Neural cell (in vitro differentiated cells): ENCODE measurements around the gene PAGE1. TPM values are rescaled to one million over a fixed set of nuclear protein-coding genes. Genes with fewer than 3 reads are reported as not detected.

Experiments used
- H2AFZ ChIP-seq: fragments of 200-600, 300-800 bp; sonication (generic), shearing (Covaris generic); 2 replicates; pipeline ENCODE4 v1.6.0; 2014; ENCODE audit warnings: low read depth, mild to moderate bottlenecking, antibody characterized with exemption, low read length, moderate library complexity
- H3F3A ChIP-seq: fragments of 200-600 bp; shearing (Covaris generic); 2 replicates; pipeline ENCODE4 v1.6.1; 2016; ENCODE audit warnings: mild to moderate bottlenecking, moderate library complexity, mixed read lengths, antibody characterized with exemption, low read length; ENCODE audit not compliant: insufficient read depth, poor library complexity, severe bottlenecking
- H3K27ac ChIP-seq: fragments of 200-600, 300-800 bp; sonication (generic), shearing (Covaris generic); 2 replicates; pipeline ENCODE4 v1.5.1; 2014; ENCODE audit warnings: mild to moderate bottlenecking, low read length, moderate library complexity
- H3K27me3 ChIP-seq: fragments of 300-800, 200-600 bp; sonication (generic), shearing (Covaris generic); 2 replicates; pipeline ENCODE4 v1.6.0; 2014; ENCODE audit warnings: mild to moderate bottlenecking, low read depth, low read length, moderate library complexity; ENCODE audit not compliant: insufficient read depth
- H3K36me3 ChIP-seq: fragments of 300-800, 200-600 bp; sonication (generic), shearing (Covaris generic); 2 replicates; pipeline ENCODE4 v1.5.1; 2014; ENCODE audit warnings: mild to moderate bottlenecking, antibody characterized with exemption, low read length, moderate library complexity; ENCODE audit not compliant: insufficient read depth
- H3K4me2 ChIP-seq: fragments of 300-800, 200-600 bp; sonication (generic), shearing (Covaris generic); 2 replicates; pipeline ENCODE4 v1.6.0; 2014; ENCODE audit warnings: mild to moderate bottlenecking, low read length
- H3K4me3 ChIP-seq: fragments of 300-800, 200-600 bp; sonication (generic), shearing (Covaris generic); 2 replicates; pipeline ENCODE4 v1.5.1; 2014; ENCODE audit warnings: mild to moderate bottlenecking, low read length, moderate library complexity
- H3K79me2 ChIP-seq: fragments of 200-600 bp; shearing (Covaris generic); replicated peaks from 2 replicates; pipeline ENCODE4 v1.6.0; 2014; ENCODE audit warnings: mild to moderate bottlenecking, low read length, moderate library complexity; ENCODE audit not compliant: insufficient read depth
- H3K9ac ChIP-seq: fragments of 300-800, 200-600 bp; sonication (generic), shearing (Covaris generic); 2 replicates; pipeline ENCODE4 v1.6.1; 2016; ENCODE audit warnings: mild to moderate bottlenecking, low read length, mixed read lengths
- H3K9me2 ChIP-seq: fragments of 200-600 bp; shearing (Covaris generic); 2 replicates; pipeline ENCODE4 v1.6.1; 2016; ENCODE audit warnings: mild to moderate bottlenecking, low read length, mixed read lengths; ENCODE audit not compliant: insufficient read depth
- H3K9me3 ChIP-seq: fragments of 200-600, 300-800 bp; sonication (generic), shearing (Covaris generic); 2 replicates; pipeline ENCODE4 v1.6.1; 2016; ENCODE audit warnings: mild to moderate bottlenecking, mixed run types, low read length, moderate library complexity, mixed read lengths
- H4K20me1 ChIP-seq: fragments of 200-600 bp; shearing (Covaris generic); 2 replicates; pipeline ENCODE4 v1.6.1; 2016; ENCODE audit warnings: mild to moderate bottlenecking, mixed run types; ENCODE audit not compliant: insufficient read depth
- CTCF ChIP-seq: fragments of 450-650 bp; IDR thresholded peaks from 2 replicates; pipeline ENCODE4 v1.5.1; 2014; ENCODE audit warnings: antibody characterized with exemption, mild to moderate bottlenecking, moderate library complexity; ENCODE audit not compliant: poor library complexity, severe bottlenecking
- EP300 ChIP-seq: fragments of 450-650 bp; conservative IDR thresholded peaks from 2 replicates; pipeline ENCODE4 v1.6.1; 2014; ENCODE audit warnings: antibody characterized with exemption, mild to moderate bottlenecking, moderate library complexity; ENCODE audit not compliant: poor library complexity, severe bottlenecking
- EZH2 ChIP-seq: fragments of 200-600, 300-800 bp; shearing (Covaris generic), sonication (generic); IDR thresholded peaks from 2 replicates; pipeline ENCODE4 v1.6.1; 2014; ENCODE audit warnings: antibody characterized with exemption, low read length, borderline replicate concordance, mild to moderate bottlenecking; ENCODE audit not compliant: insufficient read depth, poor library complexity, severe bottlenecking
- POLR2AphosphoS5 ChIP-seq: IDR thresholded peaks from 2 replicates; pipeline ENCODE4 v1.6.1; 2012
- REST ChIP-seq: IDR thresholded peaks from 2 replicates; pipeline ENCODE4 v1.6.1; 2012; ENCODE audit warnings: borderline replicate concordance
- SMC3 ChIP-seq: fragments of 450-650 bp; conservative IDR thresholded peaks from 2 replicates; pipeline ENCODE4 v1.6.1; 2014; ENCODE audit warnings: antibody characterized with exemption, mild to moderate bottlenecking, moderate library complexity; ENCODE audit not compliant: poor library complexity
- polyA plus RNA-seq: library from polyadenylated mRNA; depleted of rRNA; stranded (reverse); fragments of >200 nt; gene quantifications from 2 replicates; pipeline ENCODE4 v1.2.3, GENCODE V29; 2014

The PAGE1 gene
- polyA plus RNA-seq, 1 donor from 2014 or later, result not detected

- Histone ChIP-seq H3F3A (no peaks in the 10 kb centered on the region), H3K79me2 (no peaks in the 10 kb centered on the region), H3K4me3 (no peak overlapping the region), H4K20me1 (no peaks in the 10 kb centered on the region), H3K9me3 (no peaks in the 10 kb centered on the region), H3K4me2 (no peak overlapping the region), H3K9me2 (no peaks in the 10 kb centered on the region), H3K27ac (no peak overlapping the region), H2AFZ (no peak overlapping the region), H3K36me3 (no peaks in the 10 kb centered on the region), H3K9ac (no peak overlapping the region), H3K27me3 (no peaks in the 10 kb centered on the region)
- TF ChIP-seq EP300, result no peak
These were observed 22.4 kb downstream of the PAGE1 start for GRCh38 chrX:49673394-49673793.

GRCh38 chrX:49664824-49665223 lies 31.0 kb downstream of the PAGE1 start:
- H3K9ac ChIP-seq, result no peak overlapping the region
- no peak overlapping the region for H3K4me3 ChIP-seq
- no peak overlapping the region for H3K4me2 ChIP-seq
- TF ChIP-seq REST, result no peak
- no peak for TF ChIP-seq EZH2
- TF ChIP-seq CTCF, result no peak
- no peak for TF ChIP-seq POLR2AphosphoS5
- no peak overlapping the region for H3K27ac ChIP-seq
- H3K27me3 ChIP-seq, result no peaks in the 10 kb centered on the region
- H3K9me2 ChIP-seq, result no peaks in the 10 kb centered on the region
- no peaks in the 10 kb centered on the region for H3K79me2 ChIP-seq
- no peaks in the 10 kb centered on the region for H4K20me1 ChIP-seq
- no peaks in the 10 kb centered on the region for H3K9me3 ChIP-seq
- no peaks in the 10 kb centered on the region for H3K36me3 ChIP-seq
- H2AFZ ChIP-seq, result no peak overlapping the region
- H3F3A ChIP-seq, result no peaks in the 10 kb centered on the region

GRCh38 chrX:49661881-49662280 lies 33.9 kb downstream of the PAGE1 start:
- Histone ChIP-seq H3F3A (no peaks in the 10 kb centered on the region), H3K9ac (no peak overlapping the region), H3K4me2 (no peak overlapping the region), H3K36me3 (no peaks in the 10 kb centered on the region), H3K9me2 (no peaks in the 10 kb centered on the region), H3K79me2 (no peaks in the 10 kb centered on the region), H3K4me3 (no peak overlapping the region), H4K20me1 (no peaks in the 10 kb centered on the region), H3K9me3 (no peaks in the 10 kb centered on the region), H3K27ac (no peak overlapping the region), H2AFZ (no peak overlapping the region), H3K27me3 (no peaks in the 10 kb centered on the region)
- no peak for TF ChIP-seq SMC3
- TF ChIP-seq EP300, result no peak
